Superior temporal gyrus (tissue), 1 donor: ENCODE results near the gene FASTKD1.
"Not testable (repeated sequence)": the region's sequence is repeated elsewhere in the genome, so short reads cannot be mapped to it uniquely, and the experiment has no call there.

Source experiments
- DNase-seq: peaks from one replicate; pipeline ENCODE4 v3.0.0-alpha.2; 2016; ENCODE audit errors: extremely low spot score

FASTKD1 gene

GRCh38 chr2:169570752-169571151, 2.9 kb downstream of the FASTKD1 start:
- not testable (repeated sequence) for DNase-seq

- DNase-seq, result no peak
These were observed 3.7 kb downstream of the FASTKD1 start for GRCh38 chr2:169569948-169570347.

GRCh38 chr2:169565686-169566085, 8.0 kb downstream of the FASTKD1 start:
- no peak for DNase-seq

GRCh38 chr2:169562519-169562918, 11.1 kb downstream of the FASTKD1 start:
- DNase-seq, result no peak

- not testable (repeated sequence) for DNase-seq
These were observed 11.6 kb downstream of the FASTKD1 start for GRCh38 chr2:169562084-169562483.

GRCh38 chr2:169561364-169561763, 12.3 kb downstream of the FASTKD1 start:
- no peak for DNase-seq

GRCh38 chr2:169546756-169547155, 26.9 kb downstream of the FASTKD1 start:
- DNase-seq, result no peak

- no peak for DNase-seq
These were observed 31.2 kb downstream of the FASTKD1 start for GRCh38 chr2:169542433-169542832.

- DNase-seq, result no peak
These were observed 33.5 kb downstream of the FASTKD1 start for GRCh38 chr2:169540146-169540545.

GRCh38 chr2:169539460-169539859, 34.2 kb downstream of the FASTKD1 start:
- DNase-seq, result not testable (repeated sequence)

GRCh38 chr2:169528271-169528701, 45.4 kb downstream of the FASTKD1 start:
- DNase-seq, result peak; percentile 75

GRCh38 chr2:169526451-169526850, 47.2 kb downstream of the FASTKD1 start:
- no peak for DNase-seq

- DNase-seq, result no peak
These were observed 48.2 kb downstream of the FASTKD1 start for GRCh38 chr2:169525434-169525833.

- no peak for DNase-seq
These were observed 50.0 kb downstream of the FASTKD1 start for GRCh38 chr2:169523681-169524080.

GRCh38 chr2:169520896-169521295, 52.8 kb downstream of the FASTKD1 start:
- no peak for DNase-seq

GRCh38 chr2:169516488-169516995, 57.1 kb downstream of the FASTKD1 start:
- not testable (repeated sequence) for DNase-seq

- DNase-seq, result not testable (repeated sequence)
These were observed 58.9 kb downstream of the FASTKD1 start for GRCh38 chr2:169514758-169515157.

- DNase-seq, result no peak
These were observed 59.7 kb downstream of the FASTKD1 start for GRCh38 chr2:169513926-169514325.

GRCh38 chr2:169513094-169513493, 60.6 kb downstream of the FASTKD1 start:
- DNase-seq, result no peak

GRCh38 chr2:169512525-169512924, 61.1 kb downstream of the FASTKD1 start:
- DNase-seq, result no peak

- no peak for DNase-seq
These were observed 61.8 kb downstream of the FASTKD1 start for GRCh38 chr2:169511818-169512217.

GRCh38 chr2:169510496-169510895, 63.2 kb downstream of the FASTKD1 start:
- DNase-seq, result no peak

GRCh38 chr2:169509955-169510354, 63.7 kb downstream of the FASTKD1 start:
- DNase-seq, result no peak

GRCh38 chr2:169509298-169509885, 64.3 kb downstream of the FASTKD1 start, which contains the start of gene KLHL41:
Gene KLHL41, plus strand, starts transcription at chr2:169509702. Its CDS starts 77 bp downstream, at chr2:169509779.
- no peak for DNase-seq
